Gastroesophageal sphincter (tissue), 3 donors: ENCODE data around the gene HMGN5.

Source experiments
- CTCF ChIP-seq, 4 experiments: fragments of 200-600 bp in 2 of 4; fragments of 450-650 bp in 2 of 4; sonication (generic) in 1 of 4; IDR thresholded peaks; one replicate each; pipeline ENCODE4 v1.5.1; 2017 to 2019; ENCODE audit warnings: antibody characterized with exemption in 4 of 4, mild to moderate bottlenecking in 2 of 4, moderate library complexity in 2 of 4
- EP300 ChIP-seq: sonication (generic); formaldehyde crosslinking; IDR thresholded peaks from one replicate; pipeline ENCODE4 v1.6.1; 2017; ENCODE audit warnings: antibody characterized with exemption, mild to moderate bottlenecking
- POLR2A ChIP-seq, 2 donors: fragments of 450-650 bp; IDR thresholded peaks; one replicate each; pipeline ENCODE4 v1.6.1; 2017; ENCODE audit warnings: antibody characterized with exemption in 2 of 2, mild to moderate bottlenecking in 2 of 2, moderate library complexity in 1 of 2
- POLR2AphosphoS5 ChIP-seq: sonication (generic); formaldehyde crosslinking; IDR thresholded peaks from one replicate; pipeline ENCODE4 v1.6.1; 2017; ENCODE audit warnings: antibody characterized with exemption

DNA sequence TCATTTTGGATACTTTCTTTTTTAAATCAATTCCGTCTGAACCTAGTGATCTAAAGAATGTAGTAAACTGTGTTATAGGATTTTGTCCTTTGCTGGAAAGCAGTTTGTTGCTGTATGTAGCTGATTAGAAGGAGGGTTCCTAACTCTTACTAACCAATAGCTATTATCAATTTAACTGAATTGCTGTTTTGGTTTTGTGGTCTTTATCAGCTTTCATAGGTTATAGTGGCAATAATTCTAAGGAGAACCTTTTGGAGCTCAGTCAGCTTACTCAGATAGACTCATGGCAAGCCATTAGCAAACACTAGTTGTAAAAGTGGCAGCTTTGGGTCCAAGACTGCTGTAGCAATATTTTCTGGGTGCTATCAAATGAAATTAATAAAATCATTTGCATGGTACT, 29.8 kb upstream of the HMGN5 start:
- TF ChIP-seq POLR2AphosphoS5 (no peak), CTCF (IDR thresholded peaks at IDR 0.05) (no peak), POLR2A (IDR thresholded peaks at IDR 0.05) (no peak), EP300 (no peak)
